ENCODE data around the gene APBA2. TPM values are rescaled to one million over a fixed set of nuclear protein-coding genes. Genes with fewer than 3 reads are reported as not detected.
A peak's percentile ranks its signal among the peaks of the same experiment; 100 is the strongest.

The APBA2 gene
- total RNA-seq, 1 donor from 2014 or later = 2.2 TPM

- DNase-seq (ENCODE audit: low spot score) = no peak
Observed at GRCh38 chr15:28895146-28895545, 9.4 kb downstream of the APBA2 start.

GRCh38 chr15:28895566-28895965 lies 9.8 kb downstream of the APBA2 start:
- DNase-seq (ENCODE audit: low spot score) = no peak

GRCh38 chr15:28896951-28897350 lies 11.2 kb downstream of the APBA2 start:
- no peak for DNase-seq (ENCODE audit: low spot score)

- no peak for DNase-seq (ENCODE audit: low spot score)
Observed at GRCh38 chr15:28897861-28898585, 12.2 kb downstream of the APBA2 start.

- DNase-seq (ENCODE audit: low spot score) = no peak
Observed at GRCh38 chr15:28899061-28899738, 13.4 kb downstream of the APBA2 start.

- DNase-seq (ENCODE audit: low spot score) = no peak
Observed at GRCh38 chr15:28900041-28900891, 14.5 kb downstream of the APBA2 start.

GRCh38 chr15:28900892-28901586 lies 15.3 kb downstream of the APBA2 start:
- no peak for DNase-seq (ENCODE audit: low spot score)

- DNase-seq (ENCODE audit: low spot score) = peak; percentile 74
Observed at GRCh38 chr15:28901587-28901980, 15.8 kb downstream of the APBA2 start.

GRCh38 chr15:28901987-28902745 lies 16.4 kb downstream of the APBA2 start:
- peak; percentile 28 for DNase-seq (ENCODE audit: low spot score)

- DNase-seq (ENCODE audit: low spot score) = peak; percentile 71
Observed at GRCh38 chr15:28902856-28903255, 17.1 kb downstream of the APBA2 start.

GRCh38 chr15:28903555-28903954 lies 17.8 kb downstream of the APBA2 start:
- peak; percentile 68 for DNase-seq (ENCODE audit: low spot score)

- DNase-seq (ENCODE audit: low spot score) = peak; percentile 30
Observed at GRCh38 chr15:28904003-28904402, 18.2 kb downstream of the APBA2 start.

- DNase-seq (ENCODE audit: low spot score) = peak; percentile 71
Observed at GRCh38 chr15:28904541-28905315, 19.0 kb downstream of the APBA2 start.

- peak; percentile 49 for DNase-seq (ENCODE audit: low spot score)
Observed at GRCh38 chr15:28907338-28907960, 21.7 kb downstream of the APBA2 start.

- DNase-seq (ENCODE audit: low spot score) = no peak
Observed at GRCh38 chr15:28909958-28910500, 24.3 kb downstream of the APBA2 start.

- no peak for DNase-seq (ENCODE audit: low spot score)
Observed at GRCh38 chr15:28911310-28911931, 25.6 kb downstream of the APBA2 start.

GRCh38 chr15:28912422-28912821 lies 26.6 kb downstream of the APBA2 start:
- DNase-seq (ENCODE audit: low spot score) = no peak

GRCh38 chr15:28913171-28913765 lies 27.5 kb downstream of the APBA2 start:
- DNase-seq (ENCODE audit: low spot score) = no peak
